WTC11 (cell line): ENCODE data around the gene SCUBE1. TPM values are rescaled to one million over a fixed set of nuclear protein-coding genes. Genes with fewer than 3 reads are reported as not detected.
A peak's percentile ranks its signal among the peaks of the same experiment; 100 is the strongest.

Experiments used
- ATAC-seq: fragments of 200-7000 bp; cut with Tn5 transposase; 2 replicates; pipeline ENCODE4 v1.10.0; 2021; ENCODE audit warnings: mild to moderate bottlenecking, moderate library complexity
- CTCF ChIA-PET: fragments of 300-600 bp; sonication (Branson Sonifier 250); formaldehyde crosslinking; loops from one replicate; lab custom pipeline; 2021; ENCODE audit warnings: antibody characterized with exemption; lab: Charles Lee
- POLR2A ChIA-PET: fragments of 350-600 bp; sonication (Branson Sonifier 250); formaldehyde crosslinking; loops from one replicate; lab custom pipeline; 2021; ENCODE audit warnings: antibody characterized with exemption; lab: Charles Lee
- DNase-seq: peaks from one replicate; pipeline ENCODE4 v3.0.0; 2021; ENCODE audit warnings: low spot score
- H3K27ac Mint-ChIP-seq: 2 replicates; pipeline ENCODE4 v1.8.0; 2021; ENCODE audit warnings: mixed read lengths
- H3K27me3 Mint-ChIP-seq: 2 replicates; pipeline ENCODE4 v1.8.0; 2021; ENCODE audit warnings: low read depth, mild to moderate bottlenecking, moderate library complexity, mixed read lengths
- H3K36me3 Mint-ChIP-seq: 2 replicates; pipeline ENCODE4 v1.8.0; 2021; ENCODE audit warnings: mixed read lengths
- H3K4me1 Mint-ChIP-seq: 2 replicates; pipeline ENCODE4 v1.8.0; 2022; ENCODE audit warnings: mixed read lengths
- H3K4me3 Mint-ChIP-seq: 2 replicates; pipeline ENCODE4 v1.8.0; 2021; ENCODE audit warnings: mild to moderate bottlenecking, moderate library complexity, mixed read lengths
- H3K9me3 Mint-ChIP-seq: 2 replicates; pipeline ENCODE4 v1.8.0; 2021; ENCODE audit warnings: mixed read lengths
- ARID4B ChIP-seq: sonication (generic); formaldehyde crosslinking; IDR thresholded peaks from 2 replicates; pipeline ENCODE4 v1.8.0; 2023; ENCODE audit warnings: missing genetic modification reagents, mild to moderate bottlenecking, borderline replicate concordance
- CREB1 ChIP-seq: sonication (generic); formaldehyde crosslinking; IDR thresholded peaks from 2 replicates; pipeline ENCODE4 v1.8.0; 2023; ENCODE audit warnings: mild to moderate bottlenecking, missing genetic modification reagents
- E2F5 ChIP-seq: sonication (generic); formaldehyde crosslinking; IDR thresholded peaks from 2 replicates; pipeline ENCODE4 v1.8.1; 2022; ENCODE audit warnings: mild to moderate bottlenecking, moderate library complexity, missing genetic modification reagents
- FOXP1 ChIP-seq: sonication (generic); formaldehyde crosslinking; IDR thresholded peaks from 2 replicates; pipeline ENCODE4 v1.8.0; 2022; ENCODE audit warnings: missing genetic modification reagents, mild to moderate bottlenecking, moderate library complexity, borderline replicate concordance
- FOXP4 ChIP-seq: sonication (generic); formaldehyde crosslinking; IDR thresholded peaks from 2 replicates; pipeline ENCODE4 v1.8.0; 2022; ENCODE audit warnings: mild to moderate bottlenecking, missing genetic modification reagents
- HMGXB4 ChIP-seq: sonication (generic); formaldehyde crosslinking; IDR thresholded peaks from 2 replicates; pipeline ENCODE4 v1.8.1; 2023; ENCODE audit warnings: mild to moderate bottlenecking, moderate library complexity, missing genetic modification reagents
- IRF2 ChIP-seq: sonication (generic); formaldehyde crosslinking; IDR thresholded peaks from 2 replicates; pipeline ENCODE4 v1.8.0; 2022; ENCODE audit warnings: low read depth, missing genetic modification reagents, borderline replicate concordance
- MXD4 ChIP-seq: fragments of 250-450 bp; sonication (Bioruptor Pico); IDR thresholded peaks from 2 replicates; pipeline ENCODE4 v1.8.0; 2021; ENCODE audit warnings: mild to moderate bottlenecking, moderate library complexity, borderline replicate concordance
- NR1H2 ChIP-seq: sonication (generic); formaldehyde crosslinking; IDR thresholded peaks from 2 replicates; pipeline ENCODE4 v1.9.0; 2021; ENCODE audit warnings: mild to moderate bottlenecking, moderate library complexity, missing genetic modification reagents
- RELA ChIP-seq: sonication (generic); formaldehyde crosslinking; IDR thresholded peaks from 2 replicates; pipeline ENCODE4 v1.8.1; 2022; ENCODE audit warnings: missing genetic modification reagents, mild to moderate bottlenecking, borderline replicate concordance
- TCF7 ChIP-seq: sonication (generic); formaldehyde crosslinking; IDR thresholded peaks from 2 replicates; pipeline ENCODE4 v1.8.0; 2022; ENCODE audit warnings: mild to moderate bottlenecking, low read depth, missing genetic modification reagents, moderate library complexity
- ZNF263 ChIP-seq: sonication (generic); formaldehyde crosslinking; IDR thresholded peaks from 2 replicates; pipeline ENCODE4 v1.8.1; 2022; ENCODE audit warnings: low read depth, mild to moderate bottlenecking, moderate library complexity, missing genetic modification reagents
- ZNF281 ChIP-seq: sonication (generic); formaldehyde crosslinking; IDR thresholded peaks from 2 replicates; pipeline ENCODE4 v1.8.0; 2023; ENCODE audit warnings: mild to moderate bottlenecking, missing genetic modification reagents
- ZNF512 ChIP-seq: sonication (generic); formaldehyde crosslinking; IDR thresholded peaks from 2 replicates; pipeline ENCODE4 v1.8.1; 2022; ENCODE audit warnings: missing genetic modification reagents, borderline replicate concordance
- ZSCAN18 ChIP-seq: fragments of 250-450 bp; sonication (Bioruptor Pico); IDR thresholded peaks from 2 replicates; pipeline ENCODE4 v2.1.2; 2022; ENCODE audit warnings: mild to moderate bottlenecking, moderate library complexity
- total RNA-seq: library from RNA; stranded (reverse); gene quantifications from 3 replicates; pipeline ENCODE4 v1.2.3, GENCODE V29; 2021

SCUBE1 gene
- total RNA-seq, 1 experiment from 2014 or later, result 6.9 TPM

GRCh38 chr22:43152357-43153071, 190.7 kb downstream of the SCUBE1 start:
- CTCF ChIA-PET, result interaction anchor here (1.0 kb wide), 1 partner anchor 285 kb away, joined by 4 read pairs; no protein-coding TSS in a partner anchor
- Mint-ChIP-seq H3K9me3 (no peaks in the 10 kb centered on the region), H3K36me3 (no peaks in the 10 kb centered on the region), H3K27ac (no peak overlapping the region), H3K4me1 (peaks cover 8% of the 10 kb centered on the region), H3K4me3 (peak overlapping the region; percentile 49), H3K27me3 (peaks cover 14% of the 10 kb centered on the region)
- POLR2A ChIA-PET, result no interaction called here
- ATAC-seq (peak; percentile 12), DNase-seq (no peak)
- TF ChIP-seq NR1H2 (CRISPR knock-in tag) (no peak), RELA (no peak), FOXP4 (CRISPR knock-in tag) (no peak), E2F5 (no peak), ZNF512 (CRISPR knock-in tag) (0 out of 2 replicates have a peak, but pooled peaks have one; percentile 82), ZNF281 (no peak), ZSCAN18 (CRISPR knock-in tag) (no peak), FOXP1 (CRISPR knock-in tag) (no peak), MXD4 (CRISPR knock-in tag) (no peak)

GRCh38 chr22:43152003-43152356, 191.2 kb downstream of the SCUBE1 start:
- H3K4me3 Mint-ChIP-seq, result peak overlapping the region; percentile 49
- ChIA-PET CTCF (no interaction called here), POLR2A (no interaction called here)
- peaks cover 14% of the 10 kb centered on the region for H3K27me3 Mint-ChIP-seq
- ATAC-seq (peak; percentile 16), DNase-seq (no peak)
- H3K9me3 Mint-ChIP-seq, result no peaks in the 10 kb centered on the region
- no peaks in the 10 kb centered on the region for H3K36me3 Mint-ChIP-seq
- H3K27ac Mint-ChIP-seq, result no peak overlapping the region
- H3K4me1 Mint-ChIP-seq, result peaks cover 8% of the 10 kb centered on the region
- TF ChIP-seq FOXP1 (CRISPR knock-in tag), result no peak
- no peak for TF ChIP-seq IRF2 (CRISPR knock-in tag)
- TF ChIP-seq HMGXB4, result peak; percentile 41; the same call in 1 of the 2 replicates
- no peak for TF ChIP-seq FOXP4 (CRISPR knock-in tag)
- no peak for TF ChIP-seq ZNF263 (CRISPR knock-in tag)
- no peak for TF ChIP-seq NR1H2 (CRISPR knock-in tag)
- no peak for TF ChIP-seq TCF7 (CRISPR knock-in tag)
- TF ChIP-seq CREB1 (CRISPR knock-in tag), result no peak
- 0 out of 2 replicates have a peak, but pooled peaks have one; percentile 11 for TF ChIP-seq ARID4B
